Neural crest cell (in vitro differentiated cells): ENCODE results near the gene ADGRA1. TPM values are rescaled to one million over a fixed set of nuclear protein-coding genes. Genes with fewer than 3 reads are reported as not detected.

Experiments
- DNase-seq: peaks from one replicate; pipeline ENCODE4 v3.0.0; 2021; ENCODE audit warnings: low read depth, mixed read lengths, low spot score
- H3K27ac Mint-ChIP-seq: one replicate; pipeline ENCODE4 v1.8.0; 2021; ENCODE audit warnings: mild to moderate bottlenecking, mixed read lengths; ENCODE audit not compliant: unreplicated experiment
- H3K27me3 Mint-ChIP-seq: 2 replicates; pipeline ENCODE4 v1.8.0; 2021; ENCODE audit warnings: low read depth, mild to moderate bottlenecking, mixed read lengths
- H3K36me3 Mint-ChIP-seq: 2 replicates; pipeline ENCODE4 v1.8.0; 2021; ENCODE audit warnings: low read depth, mild to moderate bottlenecking, mixed read lengths
- H3K4me1 Mint-ChIP-seq: 2 replicates; pipeline ENCODE4 v1.8.0; 2021; ENCODE audit warnings: mixed read lengths
- H3K4me3 Mint-ChIP-seq: one replicate; pipeline ENCODE4 v1.8.0; 2021; ENCODE audit warnings: mild to moderate bottlenecking, mixed read lengths
- H3K9me3 Mint-ChIP-seq: 2 replicates; pipeline ENCODE4 v1.8.0; 2021; ENCODE audit warnings: mixed read lengths
- CTCF ChIP-seq: fragments of 200-600 bp; sonication (generic); conservative IDR thresholded peaks from 2 replicates; pipeline ENCODE4 v1.5.0; 2021; ENCODE audit warnings: antibody characterized with exemption, mild to moderate bottlenecking
- long read RNA-seq: library from polyadenylated mRNA; unstranded; transcript quantifications from one replicate; pipeline ENCODE4 v2.0.0, GENCODE V29; 2020
- total RNA-seq: library from RNA; stranded (reverse); gene quantifications from 2 replicates; pipeline ENCODE4 v1.2.1, GENCODE V29; 2021

ADGRA1 gene
- 0.33 and 0.41 TPM in 2 replicates for total RNA-seq
- long read RNA-seq = 0 reads

GRCh38 chr10:133087679-133088178 is at the start of gene ADGRA1:
Gene ADGRA1, plus strand, starts transcription at chr10:133087924. Its CDS starts 986 bp downstream, at chr10:133088910.
- Mint-ChIP-seq H3K4me1 (peaks cover 18% of the 10 kb centered on the region), H3K27me3 (peaks cover 70% of the 10 kb centered on the region), H3K4me3 (peak within 1 kb of the TSS; percentile 65), H3K36me3 (no peaks in the 10 kb centered on the region), H3K27ac (no peak within 1 kb of the TSS), H3K9me3 (no peaks in the 10 kb centered on the region)
- no peak for TF ChIP-seq CTCF
- peak; percentile 31 for DNase-seq

GRCh38 chr10:133038036-133038823 is 49.5 kb upstream of the ADGRA1 start:
- peaks cover 17% of the 10 kb centered on the region for H3K27me3 Mint-ChIP-seq
- no peak overlapping the region for H3K27ac Mint-ChIP-seq
- no peak for DNase-seq
- no peaks in the 10 kb centered on the region for H3K36me3 Mint-ChIP-seq
- H3K4me1 Mint-ChIP-seq = no peaks in the 10 kb centered on the region
- no peak overlapping the region for H3K4me3 Mint-ChIP-seq
- no peak for TF ChIP-seq CTCF
- H3K9me3 Mint-ChIP-seq = no peaks in the 10 kb centered on the region

- peaks cover 12% of the 10 kb centered on the region for H3K27me3 Mint-ChIP-seq
- H3K27ac Mint-ChIP-seq = no peak overlapping the region
- no peak for DNase-seq
- no peak overlapping the region for H3K4me3 Mint-ChIP-seq
- no peaks in the 10 kb centered on the region for H3K9me3 Mint-ChIP-seq
- H3K4me1 Mint-ChIP-seq = no peaks in the 10 kb centered on the region
- no peaks in the 10 kb centered on the region for H3K36me3 Mint-ChIP-seq
- no peak for TF ChIP-seq CTCF
Observed at GRCh38 chr10:133039107-133039802, 48.5 kb upstream of the ADGRA1 start.

GRCh38 chr10:133039803-133040165 is 47.9 kb upstream of the ADGRA1 start:
- peaks cover under 1% of the 10 kb centered on the region for H3K4me1 Mint-ChIP-seq
- no peak overlapping the region for H3K27ac Mint-ChIP-seq
- no peaks in the 10 kb centered on the region for H3K36me3 Mint-ChIP-seq
- no peak for DNase-seq
- peaks cover 10% of the 10 kb centered on the region for H3K27me3 Mint-ChIP-seq
- no peak overlapping the region for H3K4me3 Mint-ChIP-seq
- TF ChIP-seq CTCF = no peak
- no peaks in the 10 kb centered on the region for H3K9me3 Mint-ChIP-seq

- Mint-ChIP-seq H3K4me1 (peaks cover 3% of the 10 kb centered on the region), H3K27me3 (peaks cover 6% of the 10 kb centered on the region), H3K27ac (no peak overlapping the region), H3K4me3 (no peak overlapping the region), H3K9me3 (no peaks in the 10 kb centered on the region), H3K36me3 (no peaks in the 10 kb centered on the region)
- no peak for DNase-seq
- TF ChIP-seq CTCF = no peak
Observed at GRCh38 chr10:133040198-133040597, 47.5 kb upstream of the ADGRA1 start.
